Endothelial cell (in vitro differentiated cells): ENCODE measurements around the gene ZNF22. TPM values are rescaled to one million over a fixed set of nuclear protein-coding genes. Genes with fewer than 3 reads are reported as not detected.
A peak's percentile ranks its signal among the peaks of the same experiment; 100 is the strongest.

Source experiments
- DNase-seq: peaks from one replicate; pipeline ENCODE4 v3.0.0; 2021; ENCODE audit warnings: low spot score
- H3K27ac Mint-ChIP-seq: one replicate; pipeline ENCODE4 v1.8.0; 2021; ENCODE audit warnings: mixed read lengths, inconsistent platforms; ENCODE audit not compliant: unreplicated experiment
- H3K27me3 Mint-ChIP-seq: one replicate; pipeline ENCODE4 v1.8.0; 2021; ENCODE audit warnings: mild to moderate bottlenecking, moderate library complexity, mixed read lengths, inconsistent platforms; ENCODE audit not compliant: unreplicated experiment
- H3K36me3 Mint-ChIP-seq: one replicate; pipeline ENCODE4 v1.8.0; 2021; ENCODE audit warnings: mild to moderate bottlenecking, low read depth, mixed read lengths, inconsistent platforms; ENCODE audit not compliant: unreplicated experiment
- H3K4me1 Mint-ChIP-seq: one replicate; pipeline ENCODE4 v1.8.0; 2021; ENCODE audit warnings: mild to moderate bottlenecking, mixed read lengths, inconsistent platforms; ENCODE audit not compliant: unreplicated experiment
- H3K4me3 Mint-ChIP-seq: one replicate; pipeline ENCODE4 v1.8.0; 2021; ENCODE audit warnings: mild to moderate bottlenecking, mixed read lengths, inconsistent platforms; ENCODE audit not compliant: unreplicated experiment
- H3K9me3 Mint-ChIP-seq: one replicate; pipeline ENCODE4 v1.8.0; 2021; ENCODE audit warnings: mixed read lengths, inconsistent platforms; ENCODE audit not compliant: unreplicated experiment
- CTCF ChIP-seq: fragments of 200-600 bp; sonication (generic); IDR thresholded peaks from one replicate; pipeline ENCODE4 v1.5.0; 2021; ENCODE audit warnings: antibody characterized with exemption; ENCODE audit not compliant: unreplicated experiment
- total RNA-seq: library from RNA; stranded (reverse); fragmentation: NEBNext Ultra II Directional; extraction: Animal tissue kit (Norgen Biotek cat#: 25700); gene quantifications from one replicate; pipeline ENCODE4 v1.2.1, GENCODE V29; 2021; ENCODE audit not compliant: unreplicated experiment

The ZNF22 gene
- total RNA-seq, 1 donor from 2014 or later, result 39.2 TPM

- Mint-ChIP-seq H3K4me3 (no peak overlapping the region), H3K4me1 (peaks cover 37% of the 10 kb centered on the region), H3K27me3 (peaks cover 16% of the 10 kb centered on the region), H3K36me3 (peaks cover 3% of the 10 kb centered on the region), H3K27ac (no peak overlapping the region), H3K9me3 (no peaks in the 10 kb centered on the region)
- DNase-seq, result no peak
- TF ChIP-seq CTCF, result no peak
Measured at GRCh38 chr10:44992732-44993225, 7.9 kb upstream of the ZNF22 start.

GRCh38 chr10:44993226-44993921 is 7.3 kb upstream of the ZNF22 start:
- Mint-ChIP-seq H3K36me3 (peaks cover 3% of the 10 kb centered on the region), H3K27me3 (peaks cover 17% of the 10 kb centered on the region), H3K4me3 (no peak overlapping the region), H3K4me1 (peaks cover 40% of the 10 kb centered on the region), H3K27ac (no peak overlapping the region), H3K9me3 (no peaks in the 10 kb centered on the region)
- peak; percentile 1 for DNase-seq
- TF ChIP-seq CTCF, result no peak

DNA sequence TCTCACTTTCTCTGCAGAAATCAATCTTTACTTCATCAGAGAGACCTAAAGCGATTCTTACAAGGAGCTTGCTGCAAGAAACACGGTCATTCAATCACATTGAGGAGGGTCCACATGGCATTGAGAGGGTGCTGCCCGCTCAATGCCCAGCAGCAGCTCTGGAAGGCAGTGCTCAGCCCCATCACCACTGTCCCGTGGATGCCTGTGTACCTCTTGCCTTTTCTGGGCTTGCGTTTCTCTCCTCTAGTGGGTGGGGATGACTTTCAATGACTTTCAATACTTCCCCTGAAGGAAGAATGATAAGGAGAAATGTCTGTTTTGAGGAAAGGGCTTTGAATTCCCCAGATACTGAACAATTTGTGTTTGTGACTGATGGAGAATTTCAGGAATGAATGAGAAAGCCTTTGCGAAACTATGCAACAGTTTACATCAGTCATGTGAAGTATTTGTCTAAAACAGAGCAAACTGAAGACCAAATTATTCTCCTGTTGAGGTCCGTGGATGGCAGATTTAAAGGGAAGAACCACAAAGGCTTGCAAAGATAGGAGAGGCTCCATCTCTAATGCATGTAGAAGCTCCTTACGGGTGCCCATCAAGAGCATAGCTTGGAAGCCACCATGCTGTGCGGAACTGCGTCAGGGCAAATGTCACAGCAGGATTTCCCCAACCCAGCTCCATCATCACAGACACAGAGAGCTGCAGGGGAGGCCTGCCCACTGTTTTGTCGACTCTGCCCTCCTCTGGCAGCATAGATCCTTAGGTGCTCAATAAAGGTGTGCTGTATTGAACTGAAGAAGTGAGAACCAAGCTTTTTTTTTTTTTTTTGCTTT is 6.6 kb upstream of the ZNF22 start:
- Mint-ChIP-seq H3K27ac (no peak overlapping the region), H3K9me3 (no peaks in the 10 kb centered on the region), H3K4me1 (peaks cover 37% of the 10 kb centered on the region), H3K27me3 (peaks cover 17% of the 10 kb centered on the region), H3K4me3 (no peak overlapping the region), H3K36me3 (peaks cover 3% of the 10 kb centered on the region)
- DNase-seq, result no peak
- TF ChIP-seq CTCF, result no peak

DNA sequence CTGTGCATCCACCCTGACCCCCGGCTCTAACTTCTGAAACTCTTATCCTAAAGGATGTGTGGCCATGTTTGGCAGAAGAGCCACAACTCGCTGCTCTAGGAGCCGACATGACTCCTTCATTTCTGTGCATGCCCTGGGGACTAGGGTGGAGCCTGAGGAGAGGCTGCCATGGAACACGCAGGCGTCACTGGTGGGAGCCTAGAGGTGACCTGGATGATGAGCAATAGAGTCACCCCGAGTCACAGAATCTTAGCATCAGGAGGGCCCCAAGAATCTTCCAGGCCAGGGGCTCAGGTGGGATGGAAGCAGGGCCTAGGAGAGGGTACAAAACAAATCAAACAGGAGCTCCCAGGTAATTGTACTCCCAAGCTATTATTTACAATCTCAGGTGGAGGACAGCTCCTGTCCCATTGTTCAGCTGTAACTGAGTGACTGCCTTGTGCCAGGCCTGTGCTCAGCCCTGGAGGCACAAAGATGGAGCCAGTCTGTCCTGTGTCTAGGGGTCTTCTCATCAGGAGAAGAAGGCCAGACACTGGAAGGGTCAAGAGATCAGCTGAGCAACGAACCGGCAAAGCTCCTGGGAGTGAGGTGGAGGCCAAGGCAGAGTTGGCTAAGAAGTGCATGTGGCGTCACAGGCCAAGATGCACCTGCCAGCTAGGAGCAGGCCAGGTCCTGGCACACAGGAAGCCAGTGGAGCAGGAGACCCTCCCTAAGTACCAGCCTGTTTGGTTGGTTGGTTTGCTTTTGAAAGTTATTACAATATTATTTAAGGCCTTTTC is 5.8 kb upstream of the ZNF22 start:
- H3K27me3 Mint-ChIP-seq, result peaks cover 17% of the 10 kb centered on the region
- peaks cover 41% of the 10 kb centered on the region for H3K4me1 Mint-ChIP-seq
- no peaks in the 10 kb centered on the region for H3K9me3 Mint-ChIP-seq
- TF ChIP-seq CTCF, result no peak
- no peak for DNase-seq
- peaks cover 6% of the 10 kb centered on the region for H3K36me3 Mint-ChIP-seq
- no peak overlapping the region for H3K27ac Mint-ChIP-seq
- no peak overlapping the region for H3K4me3 Mint-ChIP-seq
